GM18867 (cell line): ENCODE results near the gene LRRC4C.
A peak's percentile ranks its signal among the peaks of the same experiment; 100 is the strongest.
"Not testable (repeated sequence)": the region's sequence is repeated elsewhere in the genome, so short reads cannot be mapped to it uniquely, and the experiment has no call there.

Experiments
- ATAC-seq: cut with Tn5 transposase; IDR thresholded peaks from one replicate; pipeline ENCODE4 v1.9.1; 2021; ENCODE audit warnings: mild to moderate bottlenecking, moderate library complexity; ENCODE audit not compliant: unreplicated experiment

LRRC4C gene

DNA sequence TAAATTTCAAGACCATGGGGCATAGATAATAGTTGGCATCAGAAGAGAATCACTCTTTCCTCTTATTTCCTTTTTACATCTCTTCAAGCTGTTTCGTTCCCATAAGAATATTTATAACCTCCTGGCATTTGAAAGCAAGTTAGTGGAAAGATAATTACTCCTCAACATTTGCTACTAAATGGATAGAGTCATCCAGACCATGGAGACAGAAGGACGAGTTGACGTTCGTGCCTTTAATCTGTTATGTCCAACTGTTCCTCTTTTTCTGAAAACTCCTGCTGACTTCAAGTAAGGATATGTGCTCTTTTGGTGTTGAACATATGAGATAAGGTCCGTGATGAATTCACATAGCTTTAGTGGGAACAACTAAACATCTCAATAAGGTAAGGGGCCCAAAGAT lies 414.2 kb downstream of the LRRC4C start:
- ATAC-seq, result no peak

DNA sequence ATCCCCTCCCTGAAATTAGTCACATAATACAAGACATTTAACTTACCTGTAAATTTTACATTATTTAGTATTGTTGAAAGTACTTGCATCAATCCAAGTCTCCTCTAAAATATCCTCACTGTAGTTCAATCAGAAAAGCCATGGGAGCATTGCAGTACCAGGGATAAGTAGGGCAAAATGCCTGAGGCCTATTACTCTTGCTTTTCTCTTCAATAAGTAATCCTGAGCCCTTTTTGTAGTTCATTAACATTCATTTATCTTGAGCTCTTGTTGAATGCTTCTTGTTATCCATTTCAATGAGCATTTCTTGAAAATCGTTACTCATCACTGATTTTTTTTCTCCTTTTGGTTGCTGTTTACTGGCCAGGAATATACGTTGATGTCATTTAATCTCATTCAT lies 414.7 kb downstream of the LRRC4C start:
- ATAC-seq, result no peak

DNA sequence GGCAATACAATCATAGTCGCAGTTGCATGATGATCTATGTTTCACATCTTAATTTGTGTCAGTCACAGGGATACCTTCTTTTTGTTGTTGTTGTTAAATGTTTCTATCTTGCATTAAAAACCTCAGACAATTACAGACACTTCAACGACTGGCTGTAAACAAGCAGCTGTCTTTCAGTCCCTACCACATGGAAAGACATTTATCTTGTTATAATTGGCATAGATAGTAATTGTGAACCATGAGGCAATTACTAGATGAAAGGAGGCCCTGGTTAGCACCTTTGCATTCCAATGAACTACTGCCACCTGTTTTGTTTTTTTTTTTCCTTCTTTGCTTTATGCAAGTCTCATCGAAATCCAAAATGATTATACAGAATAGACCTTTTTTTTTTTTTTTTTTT lies 416.8 kb downstream of the LRRC4C start:
- no peak for ATAC-seq

DNA sequence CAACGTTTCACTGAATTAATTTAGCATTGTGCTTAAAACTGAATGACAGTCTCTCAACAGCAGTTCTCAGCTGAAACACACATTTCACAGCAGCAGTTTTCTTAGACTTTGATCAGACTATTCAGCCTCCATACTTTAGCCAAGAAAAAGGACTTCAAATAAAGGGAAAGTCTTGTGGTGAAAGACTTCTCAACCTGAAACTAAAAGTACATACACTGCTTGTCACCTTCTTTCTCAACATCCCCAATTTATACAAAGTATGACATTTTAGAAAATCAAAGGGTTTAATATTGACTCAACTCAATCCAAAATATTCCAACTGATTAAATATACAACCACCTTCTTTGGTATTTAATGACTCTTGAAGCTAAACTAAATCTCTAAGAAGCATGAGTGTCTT lies 419.0 kb downstream of the LRRC4C start:
- peak; percentile 73 for ATAC-seq

DNA sequence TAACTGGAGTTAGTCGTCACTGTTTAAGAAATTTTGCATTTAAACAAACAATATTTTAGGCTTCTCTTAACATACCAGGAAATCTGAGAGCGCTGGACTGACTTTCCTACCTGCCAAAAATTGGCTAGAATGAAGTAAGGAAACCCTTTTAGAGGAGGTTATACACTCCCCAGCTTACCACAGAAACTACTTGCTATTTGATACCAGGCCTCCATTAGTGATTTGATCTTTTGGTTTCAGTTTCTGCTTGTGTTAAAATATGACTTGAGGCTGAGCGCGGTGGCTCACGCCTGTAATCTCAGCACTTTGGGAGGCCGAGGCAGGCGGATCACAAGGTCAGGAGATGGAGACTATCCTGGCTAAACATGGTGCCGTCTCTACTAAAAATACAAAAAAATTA lies 419.9 kb downstream of the LRRC4C start:
- ATAC-seq, result peak; percentile 63

DNA sequence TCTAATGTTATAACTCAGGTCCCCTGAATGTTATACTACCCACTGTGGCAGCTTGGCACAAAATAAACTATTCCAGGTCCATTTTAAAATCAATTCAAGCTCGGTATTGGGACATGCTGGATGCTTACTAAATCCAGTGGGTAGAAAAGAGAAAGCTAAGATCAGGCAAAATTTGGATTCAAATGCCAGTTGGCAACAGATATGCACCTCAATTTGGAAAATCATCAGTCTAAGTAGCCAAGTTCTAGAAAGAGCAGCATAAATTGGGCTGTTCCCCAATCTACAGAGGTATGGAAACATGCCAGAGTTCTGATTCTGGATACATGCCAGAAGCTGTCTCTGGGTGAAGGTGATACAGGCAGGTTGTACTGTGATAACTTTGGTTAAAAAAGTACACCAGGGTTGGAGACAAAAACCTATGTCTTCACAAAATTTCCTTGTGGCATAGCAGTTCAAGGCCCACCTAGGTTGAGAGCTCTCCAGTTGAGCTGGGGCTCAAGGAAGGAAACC lies 427.8 kb downstream of the LRRC4C start:
- no peak for ATAC-seq

DNA sequence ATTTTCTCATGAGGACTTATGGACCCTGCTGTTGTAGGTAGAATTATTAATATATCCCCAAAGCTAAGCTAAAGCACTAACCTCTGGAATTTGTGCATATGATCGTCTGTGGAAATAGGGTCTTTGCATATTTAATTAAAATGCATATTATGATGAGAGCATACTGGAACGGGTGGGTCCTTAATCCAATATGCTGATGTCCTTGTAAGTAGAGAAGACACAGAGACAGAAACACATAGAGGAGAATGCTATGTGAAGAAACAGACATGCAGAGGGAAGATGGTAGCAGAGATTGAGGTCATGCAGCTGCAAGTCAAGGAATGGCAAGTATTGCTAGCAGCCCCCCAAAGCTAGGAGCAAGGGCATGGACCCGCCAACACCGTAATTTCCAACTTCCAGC lies 439.2 kb downstream of the LRRC4C start:
- no peak for ATAC-seq

DNA sequence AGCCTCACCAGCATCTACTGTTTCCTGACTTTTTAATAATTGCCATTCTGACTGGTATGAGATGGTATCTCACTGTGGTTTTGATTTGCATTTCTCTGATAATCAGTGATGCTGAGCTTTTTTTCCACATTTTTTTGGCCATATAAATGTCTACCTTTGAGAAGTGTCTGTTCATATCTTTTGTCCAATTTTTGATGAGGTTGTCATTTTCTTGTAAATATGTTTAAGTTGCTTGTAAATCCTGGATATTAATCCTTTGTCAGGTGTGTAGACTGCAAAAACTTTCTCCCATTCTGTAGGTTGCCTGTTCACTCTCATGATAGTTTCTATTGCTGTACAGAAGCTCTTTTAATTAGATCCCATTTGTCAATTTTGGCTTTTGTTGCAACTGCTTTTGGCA lies 439.8 kb downstream of the LRRC4C start:
- ATAC-seq, result not testable (repeated sequence)

DNA sequence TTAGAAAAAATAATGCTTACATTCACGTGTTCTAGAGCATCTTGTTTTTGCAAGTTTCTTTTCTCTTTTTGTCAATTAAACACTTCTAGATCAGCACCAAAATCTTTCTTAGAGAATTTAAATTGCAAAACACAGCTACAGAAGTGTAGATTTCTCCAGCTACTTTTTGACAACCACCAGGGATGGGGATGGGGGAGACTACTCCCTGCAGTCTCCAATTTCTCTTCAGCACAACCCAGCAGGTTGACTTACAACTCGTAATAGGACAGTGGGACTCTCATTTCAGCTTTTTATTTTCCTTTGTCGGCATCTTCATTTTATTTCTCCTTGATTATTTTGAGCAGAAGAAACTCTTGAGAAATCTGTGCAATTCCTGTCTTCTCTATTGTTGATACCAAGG lies 441.2 kb downstream of the LRRC4C start:
- no peak for ATAC-seq

DNA sequence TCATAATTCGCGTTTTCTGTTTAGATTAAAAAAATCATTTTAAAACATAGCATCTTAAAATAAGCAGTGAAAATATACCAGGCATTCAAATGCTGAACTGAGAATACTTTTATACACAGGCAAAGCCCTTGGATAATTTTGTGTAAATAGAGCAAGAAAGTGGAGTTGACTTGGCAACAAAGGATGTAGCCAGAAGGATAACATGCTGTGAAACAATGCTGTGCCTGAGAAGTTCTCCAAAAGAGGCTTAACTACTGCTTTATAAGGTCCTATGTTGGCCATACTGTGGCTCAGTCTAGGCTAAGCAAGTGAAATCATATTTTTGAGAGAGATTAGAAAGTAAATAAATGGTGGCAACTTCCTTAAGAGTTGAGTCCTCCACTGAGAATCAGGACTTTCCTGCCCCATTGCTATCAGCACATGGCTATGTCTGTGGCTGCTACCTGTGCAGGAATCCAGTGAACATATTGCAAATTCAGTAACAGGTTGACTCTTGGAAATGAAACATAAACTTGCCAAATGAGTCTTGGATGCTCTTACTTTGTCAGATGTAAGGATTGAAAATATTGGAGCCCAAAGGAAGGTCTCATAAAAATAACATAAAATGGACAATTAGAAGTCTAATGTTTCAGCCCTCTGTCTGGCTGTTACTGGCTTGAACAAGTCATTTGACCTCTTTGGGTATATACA lies 448.9 kb downstream of the LRRC4C start:
- ATAC-seq, result no peak

DNA sequence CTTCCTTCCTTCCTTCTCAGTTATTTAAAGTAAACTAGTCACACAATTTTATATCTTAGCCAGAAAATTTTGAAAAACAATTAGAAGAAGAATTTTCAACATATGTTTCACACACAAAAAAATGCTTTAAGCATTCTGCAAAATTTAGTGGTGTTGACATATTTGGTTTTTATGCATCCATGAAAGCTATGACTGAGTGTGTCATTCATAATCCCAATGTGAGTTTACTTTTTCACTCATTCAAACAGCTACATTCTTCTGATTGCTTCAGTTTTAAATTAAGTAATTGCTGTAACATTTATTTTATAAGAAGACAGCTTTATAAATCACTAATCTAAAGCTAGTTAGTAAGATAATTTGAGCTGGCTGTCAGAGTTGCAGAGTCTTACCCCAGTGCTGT lies 453.5 kb downstream of the LRRC4C start:
- no peak for ATAC-seq

DNA sequence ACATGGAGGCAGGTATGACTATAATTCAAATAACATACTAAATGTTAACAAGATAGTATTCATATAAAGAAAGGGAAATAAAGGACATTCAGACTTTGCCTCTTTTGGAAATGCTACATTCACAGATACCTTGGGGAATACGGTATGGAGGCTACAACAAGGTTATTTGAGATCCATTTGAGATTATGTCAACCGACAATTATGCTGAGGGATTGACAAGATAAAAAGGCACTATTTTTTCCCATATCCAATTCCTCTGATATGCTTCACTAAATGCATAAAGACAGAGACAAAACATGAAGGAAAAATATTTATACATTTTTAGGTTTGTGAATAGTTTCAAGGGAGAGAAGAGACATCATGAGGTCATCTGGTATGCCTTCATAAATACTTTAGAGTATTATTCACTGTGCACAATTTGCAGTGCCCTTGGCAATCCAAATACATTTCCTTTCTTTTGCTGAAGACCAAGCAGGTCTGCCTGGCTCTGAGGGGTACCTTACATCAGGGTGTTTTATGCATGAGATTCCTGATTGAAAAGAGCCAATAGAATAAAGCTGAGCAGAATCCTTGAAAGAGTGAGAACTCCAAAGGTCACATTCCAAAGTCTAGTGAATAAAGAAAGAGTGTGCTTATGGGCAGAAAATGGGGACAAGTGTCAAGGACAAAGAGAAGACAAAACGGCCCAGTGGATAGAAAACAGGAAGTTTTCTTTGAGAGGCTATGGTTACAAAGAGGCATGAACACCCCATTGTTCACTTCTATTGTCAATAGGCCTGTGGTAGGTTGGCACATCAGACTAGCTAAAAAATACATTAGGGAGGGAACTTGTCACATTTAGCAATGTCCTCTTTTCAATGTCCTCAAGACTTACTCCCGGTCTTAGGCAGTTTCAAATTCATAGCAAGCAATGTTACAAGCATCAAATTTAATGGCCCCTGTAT lies 455.8 kb downstream of the LRRC4C start:
- ATAC-seq, result no peak

DNA sequence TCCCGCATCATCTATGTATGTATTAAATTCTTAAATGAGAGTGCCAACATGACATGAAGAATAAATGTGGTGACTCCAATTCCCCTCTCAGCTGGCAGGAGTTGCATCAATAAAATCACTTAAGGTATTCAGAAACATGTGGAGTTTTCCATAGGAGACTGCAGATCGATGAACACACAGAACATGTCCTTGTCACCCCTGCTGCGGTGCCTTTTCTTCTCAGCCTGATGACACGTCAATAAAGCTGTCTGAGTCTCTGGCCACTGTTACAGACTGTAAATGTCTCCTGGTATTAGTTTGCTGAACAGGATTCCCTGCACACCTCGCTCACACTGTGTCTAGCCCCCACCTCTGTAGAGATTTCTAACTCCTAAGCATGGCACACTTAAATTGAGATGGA lies 460.5 kb downstream of the LRRC4C start:
- ATAC-seq, result no peak

DNA sequence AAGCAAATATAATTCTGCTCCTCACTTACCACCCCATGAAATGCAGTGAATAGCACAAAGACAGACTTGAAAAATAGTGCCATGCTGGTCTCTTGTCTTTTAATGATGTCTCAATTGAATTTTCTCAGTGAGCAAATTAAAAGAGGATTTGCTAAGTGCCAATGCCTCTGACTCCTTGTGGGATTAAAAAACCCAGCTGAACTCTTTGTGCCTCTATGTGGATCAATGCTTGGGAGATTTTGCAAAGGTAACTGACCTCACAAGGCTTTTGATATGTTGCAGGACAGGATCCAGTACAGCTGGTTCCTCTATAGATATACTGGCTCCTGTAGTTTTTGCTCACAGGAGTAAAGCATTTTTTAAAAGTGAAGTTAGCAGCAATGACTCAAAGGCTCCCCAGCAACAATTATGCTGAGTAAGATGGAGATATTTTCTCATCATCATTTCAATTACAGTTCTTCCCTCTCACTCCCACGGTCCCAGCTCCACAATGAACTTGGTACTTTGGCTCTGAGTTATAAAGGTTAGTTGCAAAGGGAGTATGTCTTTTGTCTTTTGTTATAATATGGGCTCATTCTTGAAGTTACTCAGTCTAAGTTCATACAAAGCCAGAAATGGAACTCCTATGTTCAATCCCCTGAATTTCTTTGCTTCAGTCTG lies 471.5 kb downstream of the LRRC4C start:
- ATAC-seq, result no peak

DNA sequence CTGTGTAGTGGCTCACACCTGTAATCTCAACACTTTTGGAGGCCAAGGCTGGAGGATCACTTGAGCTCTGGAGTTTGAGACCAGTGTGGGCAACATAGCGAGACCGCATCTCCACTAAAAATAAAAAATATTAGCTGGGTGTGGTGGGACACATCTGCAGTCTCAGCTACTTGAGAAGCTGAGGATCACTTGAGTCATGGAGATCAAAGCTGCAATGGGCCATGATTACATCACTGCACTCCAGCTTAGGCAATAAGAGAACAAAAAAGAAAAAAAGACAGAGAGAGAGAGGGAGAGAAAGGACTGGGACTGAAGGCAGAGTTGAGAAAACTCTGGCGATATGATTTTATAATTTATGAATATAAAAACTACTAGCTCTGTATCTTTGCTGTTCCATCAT lies 473.1 kb downstream of the LRRC4C start:
- no peak for ATAC-seq

DNA sequence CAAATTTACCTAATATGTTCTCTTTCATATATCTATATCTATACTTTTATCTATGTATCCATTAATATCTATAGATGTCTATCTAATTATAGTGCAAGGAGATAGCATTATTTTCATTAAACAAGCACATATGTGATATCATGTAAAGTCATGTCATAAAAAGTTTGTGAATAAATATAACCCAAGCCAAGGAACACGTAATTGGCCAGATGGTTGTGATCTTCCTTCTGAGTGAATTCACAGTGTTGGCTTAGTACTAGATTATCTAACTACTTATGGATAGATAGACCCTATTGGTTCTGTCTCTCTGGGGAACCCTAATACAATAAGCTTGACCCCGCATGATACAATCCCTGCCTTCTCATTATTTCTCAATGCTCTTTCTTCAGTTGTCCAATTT lies 484.4 kb downstream of the LRRC4C start:
- no peak for ATAC-seq

DNA sequence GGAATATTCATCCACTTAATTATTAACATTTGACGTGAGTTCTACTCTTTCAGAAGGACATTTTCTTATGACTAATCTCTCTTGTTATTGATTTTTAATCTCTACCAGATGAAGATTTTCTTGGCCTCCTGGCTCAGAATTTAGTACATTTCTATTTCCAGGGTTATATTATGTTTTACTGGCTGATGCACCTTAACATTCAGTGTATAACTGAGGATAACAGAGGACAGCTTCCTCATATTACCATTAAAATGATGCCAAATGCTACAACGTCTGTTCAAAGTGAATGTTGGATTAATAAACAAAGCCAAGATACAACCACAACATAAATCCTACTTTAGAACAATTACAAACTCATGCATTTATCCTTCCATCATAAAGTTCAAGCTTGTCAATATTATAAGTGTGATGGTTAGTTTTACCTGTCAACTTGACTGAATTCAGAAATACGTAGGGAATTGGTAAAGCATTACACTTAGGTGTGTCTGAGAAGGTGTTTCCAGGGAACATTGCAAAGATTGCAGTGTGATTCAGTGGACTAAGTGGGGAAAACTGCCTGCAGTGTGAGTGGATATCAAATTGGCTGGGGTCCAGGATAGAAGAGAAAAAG lies 485.2 kb downstream of the LRRC4C start:
- no peak for ATAC-seq

DNA sequence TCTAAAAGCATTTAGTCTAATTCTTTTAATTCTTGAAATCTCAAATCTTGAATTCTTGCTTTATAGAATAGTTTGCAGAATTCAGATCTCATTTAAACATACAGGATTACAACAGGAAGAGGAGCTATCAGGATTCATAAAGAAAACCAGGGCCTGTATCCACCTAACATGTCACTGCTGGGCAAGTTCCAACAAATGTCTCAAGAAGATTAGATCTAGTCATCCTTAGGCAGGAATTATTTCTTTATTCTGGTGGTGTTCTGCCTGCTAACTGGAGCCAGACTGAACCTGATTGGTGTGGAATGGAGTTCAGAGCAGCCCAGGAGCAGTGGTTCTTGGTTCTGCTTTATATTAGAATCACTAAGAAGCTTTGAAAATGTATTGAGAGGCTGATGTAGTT lies 500.7 kb downstream of the LRRC4C start:
- no peak for ATAC-seq

DNA sequence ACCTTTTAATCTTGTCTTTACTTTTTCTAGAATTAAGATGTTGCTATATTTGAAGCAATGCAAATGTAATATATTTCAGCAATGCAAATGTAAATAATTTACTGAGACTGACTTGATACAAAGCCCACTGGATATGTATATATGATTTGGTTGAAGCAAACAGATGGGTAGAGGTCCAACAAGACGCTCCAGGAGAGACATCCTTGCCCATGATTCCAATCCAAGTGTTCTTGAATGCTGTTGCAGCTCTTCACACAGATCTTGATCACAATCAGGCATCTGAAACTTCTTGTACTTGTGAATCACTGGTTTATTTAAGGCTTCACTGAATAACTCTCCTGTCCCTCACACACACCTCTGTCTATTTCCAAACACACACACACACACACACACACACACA lies 507.0 kb downstream of the LRRC4C start:
- ATAC-seq, result no peak

DNA sequence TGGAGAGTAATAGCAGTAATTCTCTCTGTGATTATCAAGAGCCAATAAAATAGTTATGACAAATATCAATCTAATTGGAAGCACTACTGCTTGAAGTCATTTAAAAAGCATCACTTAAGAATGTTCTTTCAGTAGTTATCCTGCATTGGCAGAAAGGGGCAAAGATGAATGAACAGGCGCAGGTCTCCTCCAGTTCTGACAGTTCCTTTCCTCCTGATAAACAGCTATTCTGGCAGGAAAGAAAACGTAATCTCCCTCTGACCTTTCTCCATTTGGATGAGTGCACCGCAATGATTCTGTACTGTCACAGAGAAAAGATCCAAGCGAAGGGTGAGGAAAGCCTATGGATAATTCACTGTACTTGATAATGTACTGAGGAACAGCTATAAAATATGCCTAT lies 521.5 kb downstream of the LRRC4C start:
- no peak for ATAC-seq

DNA sequence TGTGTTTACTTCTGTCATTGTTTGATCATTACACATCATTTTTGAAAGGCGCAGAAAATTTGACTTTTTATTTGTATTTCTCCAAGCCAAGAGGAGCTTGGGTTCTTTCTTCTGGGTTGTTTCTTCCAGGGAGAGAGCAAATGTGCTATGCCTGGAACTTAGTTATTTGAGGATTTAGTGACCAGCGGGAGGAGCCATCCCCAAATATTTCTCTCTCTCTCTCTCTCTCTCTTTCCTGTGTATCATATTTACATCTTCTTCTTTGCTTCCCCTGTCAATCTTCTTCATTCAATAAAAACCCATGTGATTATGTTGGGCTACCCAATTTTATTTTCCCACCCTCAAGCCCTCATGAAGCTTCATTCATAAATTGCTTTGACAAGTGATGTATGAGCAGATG lies 534.5 kb downstream of the LRRC4C start:
- no peak for ATAC-seq
